HCT116 (cell line): ENCODE measurements around the gene ALKBH1. TPM values are rescaled to one million over a fixed set of nuclear protein-coding genes. Genes with fewer than 3 reads are reported as not detected.

Experiments used
- ATAC-seq: fragments of 200-7000 bp; cut with Tn5 transposase; 2 replicates; pipeline ENCODE4 v1.9.1; 2020; ENCODE audit warnings: mild to moderate bottlenecking, moderate library complexity
- BruUV-seq: library from RNA; stranded (reverse); fragments of 400-500 nt; replicated peaks from 2 replicates; lab custom pipeline; 2021; lab: Mats Ljungman, UMichigan
- CTCF ChIA-PET: fragments of 300-600 bp; sonication (Branson Sonifier 250); formaldehyde crosslinking; loops from one replicate; lab custom pipeline; 2021; ENCODE audit warnings: antibody characterized with exemption; lab: Charles Lee
- POLR2A ChIA-PET: fragments of 300-600, 350-600 bp; sonication (Branson Sonifier 250); formaldehyde crosslinking; loops from one replicate; lab custom pipeline; 2021; ENCODE audit warnings: antibody characterized with exemption; lab: Charles Lee
- RAD21 ChIA-PET, 2 experiments: fragments of 300-600 bp; sonication (Branson Sonifier 250); formaldehyde crosslinking; loops; one replicate each; lab custom pipeline; 2023; ENCODE audit warnings: low total read pairs in 2 of 2; ENCODE audit not compliant: uncharacterized antibody in 2 of 2, unreplicated experiment in 2 of 2, low non-redundant PET in 1 of 2; lab: Charles Lee
- DNase-seq: peaks from one replicate; pipeline ENCODE4 v3.0.0-alpha.2; 2010; ENCODE audit warnings: low read depth, low spot score
- H2AFZ ChIP-seq: fragments of 200-600 bp; shearing (Covaris generic), sonication (generic); 2 replicates; pipeline ENCODE4 v1.6.1; 2017; ENCODE audit warnings: low read depth, mixed run types, mixed read lengths, antibody characterized with exemption, low read length; ENCODE audit not compliant: poor library complexity, severe bottlenecking
- H3K27ac ChIP-seq: 2 replicates; pipeline ENCODE4 v1.5.1; 2012; ENCODE audit warnings: low read depth, low read length
- H3K27me3 ChIP-seq: fragments of 200-600 bp; sonication (generic); 2 replicates; pipeline ENCODE4 v1.6.1; 2016; ENCODE audit warnings: mixed run types, low read length, mixed read lengths; ENCODE audit not compliant: insufficient read depth
- H3K36me3 ChIP-seq, 2 experiments: fragments of 200-500 bp in 1 of 2; fragments of 200-600 bp in 1 of 2; sonication (Bioruptor generic) in 1 of 2; sonication (generic) in 1 of 2; 2 replicates each; pipeline versions ENCODE4 v1.5.1 to v1.6.1; 2014 to 2016; ENCODE audit warnings: low read length in 2 of 2, inconsistent platforms in 1 of 2, mixed read lengths in 1 of 2, mixed run types in 1 of 2; ENCODE audit not compliant: insufficient read depth in 2 of 2, control insufficient read depth in 1 of 2
- H3K4me1 ChIP-seq, 2 experiments: fragments of 200-600 bp in 1 of 2; sonication (generic) in 1 of 2; 2 replicates each; pipeline versions ENCODE4 v1.5.1 to v1.6.1; 2012 to 2017; ENCODE audit warnings: low read length in 2 of 2, inconsistent platforms in 1 of 2, mild to moderate bottlenecking in 1 of 2, mixed read lengths in 1 of 2, mixed run types in 1 of 2, moderate library complexity in 1 of 2; ENCODE audit not compliant: insufficient read depth in 2 of 2, control insufficient read depth in 1 of 2
- H3K4me2 ChIP-seq: fragments of 200-600 bp; sonication (generic); 2 replicates; pipeline ENCODE4 v1.6.1; 2017; ENCODE audit warnings: mixed run types, low read length, mixed read lengths
- H3K4me3 ChIP-seq, 2 experiments: fragments of 200-600 bp in 1 of 2; sonication (generic) in 1 of 2; replicated peaks in 1 of 2; 2 replicates each; pipeline ENCODE4 v1.5.1; 2011 to 2016; ENCODE audit warnings: low read length in 2 of 2, control low read depth in 1 of 2, low read depth in 1 of 2, mild to moderate bottlenecking in 1 of 2, mixed read lengths in 1 of 2, mixed run types in 1 of 2
- H3K79me2 ChIP-seq: fragments of 200-600 bp; sonication (generic); 2 replicates; pipeline ENCODE4 v1.6.1; 2017; ENCODE audit warnings: mild to moderate bottlenecking, mixed run types, low read length, moderate library complexity, mixed read lengths; ENCODE audit not compliant: insufficient read depth
- H3K9ac ChIP-seq: fragments of 200-600 bp; sonication (generic); 2 replicates; pipeline ENCODE4 v1.6.1; 2016; ENCODE audit warnings: low read length, mixed read lengths
- H3K9me2 ChIP-seq: fragments of 200-600 bp; sonication (generic), shearing (Covaris generic); 2 replicates; pipeline ENCODE4 v1.6.1; 2017; ENCODE audit warnings: mixed run types, mild to moderate bottlenecking, moderate library complexity; ENCODE audit not compliant: insufficient read depth
- H3K9me3 ChIP-seq, 2 experiments: fragments of 200-500 bp in 1 of 2; fragments of 200-600 bp in 1 of 2; sonication (Bioruptor generic) in 1 of 2; sonication (generic) in 1 of 2; 2 replicates each; pipeline ENCODE4 v1.6.1; 2014 to 2017; ENCODE audit warnings: low read length in 2 of 2, mixed read lengths in 2 of 2, inconsistent platforms in 1 of 2, low read depth in 1 of 2, mild to moderate bottlenecking in 1 of 2, mixed run types in 1 of 2, moderate library complexity in 1 of 2; ENCODE audit not compliant: control insufficient read depth in 1 of 2, insufficient read depth in 1 of 2
- H4K20me1 ChIP-seq: fragments of 200-600 bp; sonication (generic), shearing (Covaris generic); 2 replicates; pipeline ENCODE4 v1.6.1; 2017; ENCODE audit warnings: mixed run types, mild to moderate bottlenecking, moderate library complexity; ENCODE audit not compliant: insufficient read depth
- ATF3 ChIP-seq: IDR thresholded peaks from 2 replicates; pipeline ENCODE4 v1.6.1; 2012
- CBX3 ChIP-seq: IDR thresholded peaks from 2 replicates; pipeline ENCODE4 v1.6.1; 2012; ENCODE audit warnings: low read depth
- CEBPB ChIP-seq: IDR thresholded peaks from 2 replicates; pipeline ENCODE4 v1.6.1; 2012; ENCODE audit warnings: low read depth
- CTCF ChIP-seq, 3 experiments: fragments of 200-600 bp in 1 of 3; sonication (generic) in 1 of 3; IDR thresholded peaks in 2 of 3; conservative IDR thresholded peaks in 1 of 3; 2 replicates each; pipeline ENCODE4 v1.5.1; 2012 to 2017; ENCODE audit warnings: low read depth in 2 of 3, low read length in 2 of 3, antibody characterized with exemption in 1 of 3, borderline replicate concordance in 1 of 3, control low read depth in 1 of 3, mild to moderate bottlenecking in 1 of 3, mixed read lengths in 1 of 3, mixed run types in 1 of 3, moderate library complexity in 1 of 3; ENCODE audit not compliant: insufficient read depth in 1 of 3
- EZH2 ChIP-seq: fragments of 200-600 bp; sonication (generic); IDR thresholded peaks from 2 replicates; pipeline ENCODE4 v1.6.1; 2017; ENCODE audit warnings: antibody characterized with exemption, mixed run types
- EZH2phosphoT487 ChIP-seq: fragments of 200-600 bp; IDR thresholded peaks from 2 replicates; pipeline ENCODE4 v1.6.1; 2018; ENCODE audit warnings: antibody characterized with exemption, borderline replicate concordance
- FOSL1 ChIP-seq: IDR thresholded peaks from 2 replicates; pipeline ENCODE4 v1.6.1; 2012; ENCODE audit warnings: low read depth
- JUND ChIP-seq: IDR thresholded peaks from 2 replicates; pipeline ENCODE4 v1.6.1; 2012
- MAX ChIP-seq: IDR thresholded peaks from 2 replicates; pipeline ENCODE4 v1.6.1; 2012
- POLR2A ChIP-seq: IDR thresholded peaks from 2 replicates; pipeline ENCODE4 v1.7.0; 2011; ENCODE audit warnings: borderline replicate concordance; ENCODE audit not compliant: insufficient read depth, insufficient read length; ENCODE audit errors: extremely low read depth
- POLR2AphosphoS5 ChIP-seq: IDR thresholded peaks from 2 replicates; pipeline ENCODE4 v1.6.1; 2011; ENCODE audit warnings: mild to moderate bottlenecking, low read depth, low read length, moderate library complexity
- REST ChIP-seq: IDR thresholded peaks from 2 replicates; pipeline ENCODE4 v1.6.1; 2012; ENCODE audit warnings: low read depth
- SIN3A ChIP-seq: IDR thresholded peaks from 2 replicates; pipeline ENCODE4 v1.6.1; 2012; ENCODE audit warnings: low read depth
- SP1 ChIP-seq: IDR thresholded peaks from 2 replicates; pipeline ENCODE4 v1.6.1; 2012; ENCODE audit warnings: low read depth
- SRF ChIP-seq: IDR thresholded peaks from 2 replicates; pipeline ENCODE4 v1.6.1; 2012; ENCODE audit warnings: low read depth
- TCF7L2 ChIP-seq: IDR thresholded peaks from 2 replicates; pipeline ENCODE4 v1.7.0; 2011; ENCODE audit warnings: borderline replicate concordance, inconsistent platforms; ENCODE audit not compliant: insufficient read depth, insufficient read length; ENCODE audit errors: extremely low read depth
- YY1 ChIP-seq: IDR thresholded peaks from 2 replicates; pipeline ENCODE4 v1.6.1; 2011; ENCODE audit warnings: low read length, low read depth, moderate library complexity, mild to moderate bottlenecking; ENCODE audit not compliant: insufficient replicate concordance; ENCODE audit errors: extremely low read depth
- ZBTB33 ChIP-seq: IDR thresholded peaks from 2 replicates; pipeline ENCODE4 v1.6.1; 2011; ENCODE audit warnings: mild to moderate bottlenecking, low read length, moderate library complexity; ENCODE audit not compliant: insufficient replicate concordance; ENCODE audit errors: extremely low read depth
- ZFX ChIP-seq: fragments of 450-650 bp; IDR thresholded peaks from 2 replicates; pipeline ENCODE4 v1.6.1; 2017
- ZNF274 ChIP-seq: fragments of 200-500 bp; sonication (Bioruptor generic); IDR thresholded peaks from 2 replicates; pipeline ENCODE4 v1.6.1; 2014; ENCODE audit warnings: mild to moderate bottlenecking, low read depth, low read length, inconsistent platforms
- intact Hi-C: fragments of 100-400 bp; cut with micrococcal nuclease; formaldehyde crosslinking; loops from 2 replicates; pipeline ENCODE4 v1.10.0; 2022
- total RNA-seq: library from RNA; stranded (reverse); gene quantifications from one replicate; pipeline ENCODE4 v1.2.1, GENCODE V29; 2021; ENCODE audit not compliant: unreplicated experiment

ALKBH1 gene
- total RNA-seq, 1 experiment from 2014 or later, result 14.4 TPM

GRCh38 chr14:77691259-77691658, 16.6 kb downstream of the ALKBH1 start:
- Histone ChIP-seq H4K20me1 (no peaks in the 10 kb centered on the region), H3K27ac (no peak overlapping the region), H3K79me2 (peaks cover 19% of the 10 kb centered on the region; the same call in 1 of the 2 replicates), H3K9me2 (no peaks in the 10 kb centered on the region), H2AFZ (no peak overlapping the region), H3K9me3 (no peaks in the 10 kb centered on the region), H3K4me3 (no peak overlapping the region), H3K9ac (no peak overlapping the region), H3K4me2 (no peak overlapping the region), H3K4me1 (no peaks in the 10 kb centered on the region), H3K27me3 (no peaks in the 10 kb centered on the region), H3K36me3 (peaks cover 13 to 14% of the 10 kb centered on the region in 2 experiments)
- ChIA-PET POLR2A (no interaction called here), CTCF (no interaction called here), RAD21 (no interaction called here)
- no TSS peak for BruUV-seq
- DNase-seq (no peak), ATAC-seq (no peak)
- no peak for TF ChIP-seq REST
- no peak for TF ChIP-seq ZBTB33
- TF ChIP-seq CEBPB, result no peak
- TF ChIP-seq ZNF274, result no peak
- no peak for TF ChIP-seq EZH2
- no peak for TF ChIP-seq POLR2A
- no peak for TF ChIP-seq MAX
- TF ChIP-seq TCF7L2, result no peak
- no peak for TF ChIP-seq SRF
- TF ChIP-seq JUND, result no peak
- TF ChIP-seq EZH2phosphoT487, result no peak
- TF ChIP-seq CBX3, result no peak
- TF ChIP-seq ATF3, result no peak
- no peak for TF ChIP-seq YY1
- no peak for TF ChIP-seq ZFX
- no peak for TF ChIP-seq SIN3A
- no peak for TF ChIP-seq CTCF (IDR thresholded peaks at IDR 0.05 in 2 of 3, conservative IDR thresholded peaks at IDR 0.05 in 1 of 3; ENCODE audit: borderline replicate concordance in 1 of 3, insufficient read depth in 1 of 3, low read depth in 2 of 3, low read length in 2 of 3)
- no peak for TF ChIP-seq FOSL1
- TF ChIP-seq POLR2AphosphoS5, result no peak
- TF ChIP-seq SP1, result no peak
- intact Hi-C loops, result no loop called here
